CD4-positive, alpha-beta T cell treated with Interferon alpha-2 for 1 hour (primary cell): ENCODE measurements around the gene GALNT18.

Experiments used
- DNase-seq, 2 donors: peaks; one replicate each; pipeline ENCODE4 v3.0.0-alpha.2; 2020 to 2022

Gene GALNT18

GRCh38 chr11:11524436-11525061 lies 97.3 kb downstream of the GALNT18 start:
- no peak for DNase-seq

GRCh38 chr11:11522591-11522990 lies 99.2 kb downstream of the GALNT18 start:
- no peak for DNase-seq

GRCh38 chr11:11521306-11522002 lies 100.4 kb downstream of the GALNT18 start:
- no peak for DNase-seq

DNA sequence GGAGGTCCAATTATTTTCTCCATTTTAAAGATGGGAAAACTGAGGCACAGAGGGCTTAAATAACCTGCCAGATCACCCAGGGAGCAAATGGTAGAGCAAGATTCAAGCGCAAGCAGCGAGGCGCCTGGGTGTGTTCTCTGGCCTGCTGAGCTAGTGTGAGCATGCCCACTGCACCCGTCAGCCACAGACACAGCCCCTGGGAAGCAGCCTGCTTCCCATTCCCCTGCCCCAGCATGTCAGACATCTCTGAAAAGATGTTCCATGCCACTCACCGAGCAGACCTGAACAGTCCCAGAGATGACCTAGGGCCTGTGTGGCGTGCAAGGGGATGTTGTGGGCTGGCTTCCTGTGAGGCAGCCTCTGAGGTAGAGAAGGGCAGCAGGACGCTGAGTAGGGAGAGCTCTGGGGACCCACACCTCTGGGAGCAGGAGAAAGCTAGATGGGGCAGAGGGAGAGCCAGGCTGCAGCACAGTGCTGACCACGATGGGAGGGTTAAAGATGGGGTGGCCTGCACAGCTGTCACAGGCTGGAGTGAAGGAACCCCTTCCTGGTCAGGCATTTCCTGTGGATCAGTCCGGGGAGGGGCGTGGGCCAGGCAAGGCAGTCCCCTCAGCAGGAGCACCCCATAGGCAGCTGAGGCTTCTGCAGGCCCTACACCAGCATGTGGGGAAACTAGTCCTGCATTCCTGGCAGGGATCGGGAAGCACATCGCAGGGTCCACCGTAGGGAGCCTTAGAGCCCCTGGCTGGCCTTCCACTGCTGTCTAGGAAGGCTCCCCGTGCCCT lies 101.4 kb downstream of the GALNT18 start:
- DNase-seq, result no peak

DNA sequence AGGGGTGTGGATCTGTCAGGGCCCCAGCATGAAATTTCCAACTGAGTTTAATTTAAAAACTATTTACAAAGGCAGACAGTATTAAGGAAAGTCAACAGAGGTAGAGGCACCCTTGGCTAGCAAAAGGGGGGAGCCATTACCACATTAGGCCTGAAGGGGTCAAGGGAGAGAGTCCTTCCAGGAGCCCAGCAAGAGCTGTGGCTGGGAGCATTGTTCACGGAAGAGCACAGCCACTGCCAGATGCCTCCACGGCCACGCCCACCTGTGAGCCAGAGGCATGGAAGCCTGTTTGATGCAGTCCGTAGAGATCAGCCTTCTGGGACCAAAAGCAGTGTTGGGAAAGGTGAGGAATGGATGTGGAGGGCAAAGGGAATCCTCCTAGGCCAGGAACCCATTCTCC lies 102.6 kb downstream of the GALNT18 start:
- no peak for DNase-seq

GRCh38 chr11:11514246-11514645 lies 107.6 kb downstream of the GALNT18 start:
- no peak for DNase-seq

GRCh38 chr11:11513422-11513821 lies 108.4 kb downstream of the GALNT18 start:
- no peak for DNase-seq

DNA sequence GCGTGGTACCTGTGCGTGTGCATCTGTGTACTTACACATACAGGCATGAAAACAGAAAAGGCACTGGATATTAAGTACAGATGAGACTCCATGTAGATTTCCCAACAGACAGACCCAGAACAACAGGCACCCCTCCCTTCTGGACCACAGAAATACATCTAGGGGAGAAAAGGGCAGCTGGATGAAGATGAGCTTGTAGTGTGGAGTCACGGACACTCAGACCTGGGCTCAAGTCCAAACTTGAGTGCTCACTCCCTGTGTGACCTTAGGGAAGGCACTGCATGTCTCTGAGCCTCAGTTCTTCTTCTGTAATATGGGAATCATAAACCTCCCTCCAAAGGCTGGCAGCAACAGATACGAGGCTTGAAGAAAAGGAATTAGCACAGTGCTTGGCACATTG lies 108.9 kb downstream of the GALNT18 start:
- no peak for DNase-seq

DNA sequence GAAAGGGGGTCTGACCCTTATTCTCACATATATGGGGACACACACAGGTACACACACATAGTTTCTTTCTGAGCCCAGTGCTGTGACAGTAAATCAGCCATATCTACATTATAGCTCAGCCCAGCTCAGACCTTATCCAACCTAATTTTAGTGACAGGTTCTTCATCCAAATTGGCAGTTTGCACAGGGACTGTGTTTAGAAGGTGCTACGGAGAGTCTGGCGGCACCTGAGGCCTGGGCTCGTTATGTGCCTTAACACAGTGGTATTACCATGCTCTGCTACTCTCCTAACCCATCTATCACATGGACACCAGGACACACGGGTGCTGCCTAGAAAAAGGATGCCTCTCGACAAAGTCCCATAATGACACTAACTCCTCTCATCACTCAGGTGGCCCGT lies 109.3 kb downstream of the GALNT18 start:
- no peak for DNase-seq

DNA sequence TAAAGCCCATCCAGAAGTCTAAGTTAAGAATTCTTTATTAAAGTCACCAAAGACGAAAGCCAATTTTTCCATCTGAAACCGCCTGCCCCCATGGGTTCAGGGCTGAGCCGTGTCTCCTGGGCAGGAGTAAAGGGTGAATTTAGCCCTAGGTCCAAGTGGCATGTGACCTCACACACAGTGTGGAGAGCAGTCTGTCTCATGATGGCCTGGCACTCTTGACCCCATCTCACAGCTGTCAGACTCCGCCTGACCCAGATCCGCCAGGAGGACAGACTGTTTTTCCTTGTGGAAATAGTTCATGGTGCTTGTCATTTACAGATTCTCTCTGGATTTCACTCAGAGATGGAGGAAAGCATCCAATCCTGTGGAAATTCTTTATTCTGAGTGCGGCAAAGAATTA lies 109.7 kb downstream of the GALNT18 start:
- DNase-seq, result no peak

GRCh38 chr11:11510939-11511338 lies 110.9 kb downstream of the GALNT18 start:
- DNase-seq, result no peak

DNA sequence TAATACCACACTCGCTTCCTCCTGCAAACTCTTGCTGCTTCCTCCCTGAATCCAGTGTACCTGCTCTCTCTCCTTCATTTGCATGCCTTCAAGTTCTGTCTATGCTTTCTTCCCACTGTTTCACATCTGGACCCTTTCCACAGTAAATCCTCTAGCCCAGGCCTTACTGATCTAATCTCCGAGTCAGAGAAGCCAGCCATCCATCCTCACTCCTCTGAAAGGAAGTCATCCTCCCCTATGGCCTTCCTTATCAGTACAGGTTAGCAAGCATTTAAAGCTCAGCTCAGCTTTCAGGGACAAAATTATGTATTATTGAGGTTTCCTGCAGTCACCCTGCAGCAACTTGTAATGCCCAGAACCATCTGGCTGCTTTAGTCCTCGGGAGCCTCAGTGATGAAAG lies 116.1 kb downstream of the GALNT18 start:
- no peak for DNase-seq

DNA sequence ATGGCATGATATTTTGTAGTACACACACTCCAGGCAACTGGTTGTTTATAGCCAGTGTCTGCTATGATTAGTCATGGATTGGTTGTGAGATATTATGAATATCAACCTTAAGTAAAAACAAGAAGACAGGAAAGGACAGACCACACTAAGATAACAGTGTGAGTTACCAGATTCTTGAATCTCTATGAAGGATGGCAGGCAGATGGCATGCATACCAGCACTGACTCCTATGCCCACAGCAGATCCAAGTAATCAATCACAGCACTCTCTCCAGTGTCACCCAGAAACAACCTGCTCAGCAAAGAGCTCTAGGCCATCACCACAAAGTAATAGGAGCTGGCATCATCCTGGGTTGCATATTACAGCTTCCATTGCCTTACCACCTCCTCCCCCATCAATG lies 116.6 kb downstream of the GALNT18 start:
- no peak for DNase-seq

GRCh38 chr11:11504071-11504470 lies 117.7 kb downstream of the GALNT18 start:
- no peak for DNase-seq

DNA sequence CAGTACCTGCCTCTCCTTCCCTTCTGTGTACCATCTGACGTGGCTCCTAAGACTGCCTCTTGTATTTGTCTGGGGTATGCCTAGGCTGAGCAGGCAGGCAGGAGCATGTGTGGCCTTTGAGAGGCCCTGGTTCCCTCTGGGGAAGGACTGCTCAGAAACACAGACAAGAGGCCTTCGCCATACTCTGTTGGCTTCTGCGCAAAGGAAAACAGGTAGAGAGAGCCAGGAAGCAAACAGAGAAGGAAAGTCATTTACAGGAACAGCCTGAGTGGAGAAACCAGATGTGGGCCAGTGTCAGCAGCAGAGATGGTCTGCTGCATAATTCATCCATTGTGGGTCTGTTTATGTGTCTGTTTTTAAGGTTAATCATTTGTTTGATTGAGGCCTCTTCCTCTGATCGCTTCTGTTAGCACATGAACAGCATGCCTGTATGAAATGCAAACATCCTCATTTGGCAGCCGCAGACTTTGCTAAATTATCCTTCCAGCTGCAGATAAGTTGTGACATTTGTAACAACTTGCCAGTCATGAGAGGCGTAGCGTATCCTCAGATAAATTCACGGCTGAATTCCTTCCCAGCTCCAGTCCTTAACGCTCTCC lies 119.4 kb downstream of the GALNT18 start:
- DNase-seq, result no peak

- DNase-seq, result no peak
Observed at GRCh38 chr11:11501546-11502262, 120.1 kb downstream of the GALNT18 start.

DNA sequence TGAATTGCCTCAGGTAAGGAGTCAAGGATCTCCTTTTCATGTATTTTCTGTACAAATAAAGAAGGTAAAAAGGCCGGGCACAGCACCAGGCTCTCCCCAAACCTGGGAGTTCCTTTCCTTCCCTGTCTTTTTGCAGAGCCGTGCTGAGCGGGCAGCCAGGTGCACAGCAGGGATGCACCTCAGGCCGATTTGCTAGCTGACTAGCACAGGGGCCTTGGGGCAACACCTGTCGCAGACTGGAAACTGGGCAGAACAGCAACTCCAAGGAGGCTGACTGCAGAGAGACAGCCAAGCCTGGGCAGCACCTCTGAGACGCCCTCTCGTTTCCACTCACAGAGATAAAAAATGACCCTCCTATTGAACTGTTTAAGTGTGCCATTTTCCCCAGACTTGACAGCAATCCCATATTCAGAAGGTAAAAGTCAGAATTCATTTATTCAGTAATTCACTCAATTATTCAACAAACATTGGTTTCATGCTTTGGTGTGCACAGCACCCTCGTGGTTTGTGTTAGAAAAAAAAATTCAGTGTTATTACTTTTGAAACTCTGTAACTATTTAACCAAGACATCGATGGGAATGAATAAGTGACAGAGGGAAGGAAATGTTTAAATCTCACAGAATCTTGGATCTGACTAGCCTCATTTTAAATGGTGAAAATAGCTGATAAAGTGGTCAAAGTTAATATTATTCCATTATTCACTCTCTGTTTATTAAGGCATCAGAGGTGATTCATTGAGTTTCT lies 120.9 kb downstream of the GALNT18 start:
- DNase-seq, result no peak

- DNase-seq, result no peak
Observed at GRCh38 chr11:11499300-11499699, 122.5 kb downstream of the GALNT18 start.

DNA sequence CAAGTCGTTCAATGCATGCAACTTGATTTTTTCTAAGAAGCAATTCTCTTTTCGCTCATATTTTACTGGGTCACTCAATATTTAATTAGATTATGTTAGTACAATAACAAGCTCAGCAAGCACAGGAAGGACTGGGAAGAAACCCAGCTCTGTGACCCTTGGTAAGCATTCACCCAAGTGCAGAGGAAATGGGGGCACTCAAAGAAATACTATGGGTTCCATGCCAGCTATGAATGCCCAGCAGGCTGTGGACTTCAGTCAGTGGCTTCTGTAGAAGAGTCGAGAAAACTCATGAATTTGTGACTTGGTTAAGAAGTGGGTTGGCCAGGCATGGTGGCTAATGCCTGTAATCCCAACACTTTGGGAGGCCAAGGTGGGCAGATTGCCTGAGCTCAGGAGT lies 123.6 kb downstream of the GALNT18 start:
- no peak for DNase-seq

DNA sequence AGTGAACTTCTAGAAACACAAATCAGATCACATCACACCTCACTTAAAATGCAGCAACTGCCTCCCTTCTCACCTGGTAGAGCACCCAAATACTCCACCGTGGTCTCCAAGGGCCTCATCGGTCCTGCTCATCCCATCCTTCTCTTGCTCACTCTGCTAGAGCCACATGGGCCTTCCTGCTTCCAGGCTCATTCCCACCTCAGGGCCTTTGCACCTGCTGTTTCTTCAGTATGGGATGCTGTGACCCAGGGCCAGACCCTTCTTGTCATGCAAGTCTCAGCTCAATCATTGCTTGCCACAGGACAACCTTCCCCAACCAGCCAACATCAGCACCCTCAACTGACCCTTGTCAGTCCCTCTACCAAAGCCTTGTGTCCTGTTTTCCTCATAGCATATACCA lies 124.9 kb downstream of the GALNT18 start:
- DNase-seq, result no peak

DNA sequence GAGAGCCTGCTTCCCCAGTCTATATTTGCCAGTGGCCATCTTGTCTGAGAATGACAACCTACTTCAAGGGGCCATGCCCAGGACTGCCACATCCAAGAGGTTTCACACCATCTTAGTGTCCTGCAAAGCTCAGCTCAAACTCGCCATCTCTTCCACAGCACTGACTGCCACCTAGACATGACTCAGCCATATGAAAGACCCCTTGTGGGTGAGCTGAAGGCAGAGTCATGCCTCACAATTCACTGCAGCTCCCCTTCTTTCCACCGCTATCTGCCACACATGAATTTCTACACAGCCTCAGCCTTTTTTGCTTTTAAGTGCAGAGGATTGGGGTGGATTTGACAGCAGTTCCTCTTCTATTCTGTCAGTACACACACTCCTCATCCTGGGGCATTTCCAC lies 127.5 kb downstream of the GALNT18 start:
- no peak for DNase-seq

- DNase-seq, result no peak
Observed at GRCh38 chr11:11493698-11494097, 128.1 kb downstream of the GALNT18 start.
